D721Med (cell line): ENCODE data around the gene PDE6B.
A peak's percentile ranks its signal among the peaks of the same experiment; 100 is the strongest.

Experiments
- DNase-seq: peaks from one replicate; pipeline ENCODE4 v3.0.0; 2011; ENCODE audit warnings: low spot score; ENCODE audit not compliant: insufficient read length
- FAIRE-seq: peaks from 2 replicates; lab custom pipeline; 2011; peaks lifted over from hg19 to GRCh38; lab: Jason Lieb, UNC
- TF ChIP-seq, protein P1 (sequence below): IDR thresholded peaks from 2 replicates; pipeline ENCODE4 v1.5.1; 2012; ENCODE audit warnings: mild to moderate bottlenecking, control low read depth; ENCODE audit not compliant: insufficient read depth; ENCODE audit errors: missing control alignments

PDE6B gene

DNA sequence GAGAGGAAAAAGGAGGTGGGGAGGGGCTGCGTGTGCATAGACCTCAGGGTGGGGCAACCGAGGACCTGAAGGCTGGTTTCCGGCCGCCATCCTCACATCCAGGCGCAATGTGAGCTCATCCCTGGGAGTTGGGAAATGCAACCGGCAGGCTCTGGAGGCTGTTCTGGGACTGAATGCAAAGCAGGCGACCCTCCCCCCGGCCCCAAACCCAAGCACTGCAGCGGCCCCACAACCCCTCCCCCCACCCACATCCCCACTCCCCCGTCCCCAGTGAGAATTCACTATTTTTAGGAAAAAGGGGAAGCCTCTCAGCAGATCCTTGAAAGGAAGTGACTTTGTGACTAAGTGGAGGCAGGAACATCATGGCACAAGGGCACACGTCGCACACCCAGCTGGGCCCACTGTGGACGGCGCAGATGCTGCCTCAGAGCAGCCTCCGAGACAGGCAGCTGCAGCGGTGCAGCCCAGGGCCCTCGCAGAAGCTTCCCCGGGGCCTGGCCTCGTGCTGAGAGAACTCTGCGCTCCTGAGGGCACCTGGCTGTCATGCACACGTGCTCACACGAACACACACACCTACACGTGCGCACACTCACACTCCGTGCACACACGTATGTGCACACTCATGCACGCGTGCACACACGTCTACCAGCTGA lies 1.3 kb upstream of the PDE6B start:
- DNase-seq = no peak
- FAIRE-seq = no peak
- TF ChIP-seq, protein P1, sequence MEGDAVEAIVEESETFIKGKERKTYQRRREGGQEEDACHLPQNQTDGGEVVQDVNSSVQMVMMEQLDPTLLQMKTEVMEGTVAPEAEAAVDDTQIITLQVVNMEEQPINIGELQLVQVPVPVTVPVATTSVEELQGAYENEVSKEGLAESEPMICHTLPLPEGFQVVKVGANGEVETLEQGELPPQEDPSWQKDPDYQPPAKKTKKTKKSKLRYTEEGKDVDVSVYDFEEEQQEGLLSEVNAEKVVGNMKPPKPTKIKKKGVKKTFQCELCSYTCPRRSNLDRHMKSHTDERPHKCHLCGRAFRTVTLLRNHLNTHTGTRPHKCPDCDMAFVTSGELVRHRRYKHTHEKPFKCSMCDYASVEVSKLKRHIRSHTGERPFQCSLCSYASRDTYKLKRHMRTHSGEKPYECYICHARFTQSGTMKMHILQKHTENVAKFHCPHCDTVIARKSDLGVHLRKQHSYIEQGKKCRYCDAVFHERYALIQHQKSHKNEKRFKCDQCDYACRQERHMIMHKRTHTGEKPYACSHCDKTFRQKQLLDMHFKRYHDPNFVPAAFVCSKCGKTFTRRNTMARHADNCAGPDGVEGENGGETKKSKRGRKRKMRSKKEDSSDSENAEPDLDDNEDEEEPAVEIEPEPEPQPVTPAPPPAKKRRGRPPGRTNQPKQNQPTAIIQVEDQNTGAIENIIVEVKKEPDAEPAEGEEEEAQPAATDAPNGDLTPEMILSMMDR = no peak

DNA sequence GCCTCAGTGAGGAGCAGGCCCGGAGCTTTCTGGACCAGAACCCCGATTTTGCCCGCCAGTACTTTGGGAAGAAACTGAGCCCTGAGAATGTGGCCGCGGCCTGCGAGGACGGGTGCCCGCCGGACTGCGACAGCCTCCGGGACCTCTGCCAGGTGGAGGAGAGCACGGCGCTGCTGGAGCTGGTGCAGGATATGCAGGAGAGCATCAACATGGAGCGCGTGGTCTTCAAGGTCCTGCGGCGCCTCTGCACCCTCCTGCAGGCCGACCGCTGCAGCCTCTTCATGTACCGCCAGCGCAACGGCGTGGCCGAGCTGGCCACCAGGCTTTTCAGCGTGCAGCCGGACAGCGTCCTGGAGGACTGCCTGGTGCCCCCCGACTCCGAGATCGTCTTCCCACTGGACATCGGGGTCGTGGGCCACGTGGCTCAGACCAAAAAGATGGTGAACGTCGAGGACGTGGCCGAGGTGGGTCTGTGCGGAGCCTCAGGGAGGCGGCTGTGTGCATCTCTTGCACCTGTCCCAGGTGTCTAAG lies 323 bp downstream of the PDE6B start:
- DNase-seq (no peak), FAIRE-seq (no peak)
- TF ChIP-seq, protein P1 = no peak

- DNase-seq = no peak
- TF ChIP-seq, protein P1 = no peak
- FAIRE-seq = no peak
Measured at GRCh38 chr4:626201-627091, 1.1 kb downstream of the PDE6B start.

GRCh38 chr4:627347-628125 lies 2.2 kb downstream of the PDE6B start:
- FAIRE-seq = peak; percentile 86
- peak; percentile 82 for DNase-seq
- TF ChIP-seq, protein P1 = no peak

DNA sequence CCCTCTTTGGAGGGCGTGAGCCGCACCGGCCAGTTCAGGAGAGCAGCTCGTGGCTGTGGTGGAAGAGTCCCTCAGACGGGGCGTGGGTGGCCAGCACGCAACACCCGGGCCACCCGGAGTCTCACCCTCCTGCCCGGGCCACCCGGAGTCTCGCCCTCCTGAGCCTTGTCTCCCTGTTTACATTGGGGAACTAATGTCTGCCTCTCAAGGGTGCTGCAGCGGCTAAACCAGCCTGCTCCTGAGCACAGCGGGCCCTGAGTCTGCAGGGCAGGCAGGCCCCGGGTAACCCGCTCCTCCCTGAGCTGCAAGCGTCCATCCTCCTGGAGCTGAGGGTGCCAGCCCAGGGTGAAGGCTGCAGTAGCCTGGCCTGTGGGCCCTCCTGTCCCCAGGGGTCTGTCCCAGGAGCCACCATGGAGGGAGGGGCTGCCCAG lies 3.0 kb downstream of the PDE6B start:
- DNase-seq (no peak), FAIRE-seq (no peak)
- TF ChIP-seq, protein P1 = no peak

- no peak for DNase-seq
- no peak for FAIRE-seq
- TF ChIP-seq, protein P1 = no peak
Measured at GRCh38 chr4:628821-629635, 3.7 kb downstream of the PDE6B start.
